GM18511 (cell line): ENCODE results near the gene MSTN.
"Not testable (repeated sequence)": the region's sequence is repeated elsewhere in the genome, so short reads cannot be mapped to it uniquely, and the experiment has no call there.

Experiments used
- ATAC-seq: cut with Tn5 transposase; IDR thresholded peaks from one replicate; pipeline ENCODE4 v1.9.1; 2021; ENCODE audit warnings: mild to moderate bottlenecking, moderate library complexity; ENCODE audit not compliant: unreplicated experiment

MSTN gene

DNA sequence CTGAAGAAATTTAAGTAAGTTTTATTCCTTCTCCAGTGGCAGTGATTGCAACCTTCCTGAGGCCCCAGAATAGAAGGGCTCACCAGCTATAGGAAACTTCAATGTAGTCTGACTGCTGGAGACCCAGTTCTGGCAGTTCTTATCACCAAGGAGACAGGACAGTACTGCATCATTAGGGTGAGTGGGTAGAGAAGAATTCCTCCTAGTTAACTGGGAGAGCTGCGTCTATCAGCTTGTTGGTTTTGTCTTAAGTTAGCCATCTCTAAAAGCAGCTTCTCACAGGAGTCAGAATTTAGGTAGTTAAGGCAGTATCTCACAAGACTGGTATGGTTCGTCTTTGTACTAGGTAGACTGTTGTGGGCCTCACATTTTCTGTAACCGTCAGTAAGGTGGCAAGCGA, 3.3 kb upstream of the MSTN start:
- ATAC-seq, result no peak

DNA sequence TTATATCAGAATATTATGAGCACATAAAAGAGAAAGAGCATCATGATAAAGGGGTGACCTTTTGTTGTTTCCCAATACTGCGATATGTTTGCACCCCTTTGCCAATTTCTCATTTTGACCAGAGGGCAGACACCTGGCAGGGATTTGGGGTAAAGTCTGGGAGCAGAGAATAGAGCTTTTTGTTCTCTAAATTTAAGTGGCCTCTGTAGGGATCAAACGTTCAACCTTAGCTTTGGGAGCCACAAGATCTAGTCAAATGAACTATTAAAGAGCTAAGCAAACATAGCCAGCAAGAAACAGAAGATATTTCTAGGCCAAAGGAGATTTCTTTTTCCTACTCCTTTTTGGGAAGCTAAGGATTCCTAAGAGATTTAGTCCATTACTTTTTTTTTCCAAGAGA, 1.1 kb upstream of the MSTN start:
- ATAC-seq, result no peak

DNA sequence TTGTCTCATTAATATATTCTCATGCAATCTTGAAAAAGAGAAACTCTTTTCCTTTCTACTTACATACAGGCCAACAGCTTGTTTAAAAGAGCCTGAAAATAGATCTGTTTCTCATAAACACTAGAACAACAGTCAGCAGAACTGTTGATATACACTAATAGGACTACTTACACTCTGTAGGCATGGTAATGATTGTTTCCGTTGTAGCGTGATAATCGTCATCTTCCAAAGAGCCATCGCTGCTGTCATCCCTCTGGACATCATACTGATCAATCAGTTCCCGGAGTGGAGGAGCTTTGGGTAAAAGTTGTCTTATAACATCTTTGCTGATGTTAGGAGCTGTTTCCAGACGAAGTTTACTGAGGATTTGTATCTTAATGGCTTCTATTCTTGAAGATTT, 476 bp downstream of the MSTN start:
- no peak for ATAC-seq

DNA sequence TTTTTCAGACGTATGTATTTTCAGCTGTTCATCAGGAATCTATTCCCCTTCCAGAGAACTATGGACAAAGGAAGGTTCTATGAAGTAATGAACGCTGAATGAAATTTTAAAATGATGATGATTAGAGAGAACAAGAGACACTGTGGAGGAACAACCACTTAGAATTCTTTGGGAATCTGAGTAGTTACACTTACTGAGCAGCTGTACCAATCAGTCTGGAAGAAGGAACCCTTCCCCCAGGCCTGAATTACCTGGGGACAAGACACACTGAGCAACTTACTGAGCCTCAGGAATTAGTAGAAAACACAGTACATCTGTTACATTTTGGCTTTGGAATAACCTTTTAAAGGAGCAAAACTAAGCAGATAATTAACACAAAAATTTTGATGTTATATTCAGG, 1.9 kb downstream of the MSTN start:
- no peak for ATAC-seq

DNA sequence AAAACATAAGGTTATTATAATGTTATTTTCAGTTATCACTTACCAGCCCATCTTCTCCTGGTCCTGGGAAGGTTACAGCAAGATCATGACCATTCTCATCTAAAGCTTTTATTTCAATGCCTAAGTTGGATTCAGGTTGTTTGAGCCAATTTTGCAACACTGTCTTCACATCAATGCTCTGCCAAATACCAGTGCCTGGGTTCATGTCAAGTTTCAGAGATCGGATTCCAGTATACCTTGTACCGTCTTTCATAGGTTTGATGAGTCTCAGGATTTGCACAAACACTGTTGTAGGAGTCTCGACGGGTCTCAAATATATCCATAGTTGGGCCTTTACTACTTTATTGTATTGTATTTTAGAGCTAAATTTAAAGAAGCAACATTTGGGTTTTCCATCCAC, 2.5 kb downstream of the MSTN start:
- ATAC-seq, result no peak

DNA sequence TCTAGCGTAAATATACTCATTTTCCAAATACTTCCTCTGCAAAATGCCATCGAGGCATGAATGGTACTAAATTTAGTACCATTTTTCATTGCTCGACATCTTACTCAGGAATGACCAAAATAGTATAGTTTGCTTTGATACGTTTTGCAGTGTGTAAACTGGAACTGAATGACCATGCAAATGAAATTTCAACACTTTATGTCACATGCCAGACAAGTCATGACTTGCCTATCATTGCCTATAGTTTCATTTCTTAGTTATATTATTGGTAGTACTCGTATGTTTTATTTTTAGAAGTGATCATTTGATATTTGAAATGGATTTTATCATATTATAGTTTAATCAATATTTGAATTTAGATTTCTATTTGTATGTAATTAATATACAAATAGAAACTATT, 9.1 kb downstream of the MSTN start:
- ATAC-seq, result no peak

DNA sequence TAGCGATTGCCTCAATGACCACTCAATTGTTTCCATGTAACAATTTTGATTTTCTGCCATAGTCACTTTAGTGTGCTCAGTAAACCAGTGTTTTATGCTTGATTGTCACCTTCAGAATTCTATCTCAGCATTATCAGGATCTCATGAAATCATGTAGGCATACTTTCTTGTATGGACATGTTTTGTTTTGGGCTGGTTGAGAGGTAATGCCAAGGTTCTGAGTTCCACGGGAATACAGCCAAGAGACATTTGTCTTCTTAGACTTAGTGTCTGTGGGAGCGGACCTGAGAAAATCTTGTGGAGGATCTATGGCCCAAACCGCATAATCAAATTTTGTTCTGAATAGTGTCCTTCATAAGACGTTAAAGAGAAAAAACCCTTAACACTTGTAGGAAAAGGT, 10.2 kb downstream of the MSTN start:
- no peak for ATAC-seq

DNA sequence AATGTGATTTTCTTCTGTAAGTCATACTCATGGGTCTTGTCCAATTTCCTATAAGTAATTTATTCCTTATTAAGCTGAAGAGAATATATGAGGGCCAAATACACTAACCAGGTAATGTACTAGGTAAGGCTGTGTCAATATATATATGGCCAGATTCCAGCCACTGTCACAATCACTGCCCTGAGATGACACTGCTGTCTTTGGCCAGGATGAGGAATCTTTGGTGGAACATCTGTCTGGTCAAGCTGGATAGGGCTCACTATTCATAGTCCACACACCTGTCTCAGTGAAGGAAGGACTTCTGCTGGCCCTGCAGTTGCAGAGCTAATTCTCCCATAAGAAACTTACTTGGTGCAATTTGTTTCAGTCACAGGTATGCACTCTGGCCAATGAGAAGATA, 11.3 kb downstream of the MSTN start:
- ATAC-seq, result no peak

DNA sequence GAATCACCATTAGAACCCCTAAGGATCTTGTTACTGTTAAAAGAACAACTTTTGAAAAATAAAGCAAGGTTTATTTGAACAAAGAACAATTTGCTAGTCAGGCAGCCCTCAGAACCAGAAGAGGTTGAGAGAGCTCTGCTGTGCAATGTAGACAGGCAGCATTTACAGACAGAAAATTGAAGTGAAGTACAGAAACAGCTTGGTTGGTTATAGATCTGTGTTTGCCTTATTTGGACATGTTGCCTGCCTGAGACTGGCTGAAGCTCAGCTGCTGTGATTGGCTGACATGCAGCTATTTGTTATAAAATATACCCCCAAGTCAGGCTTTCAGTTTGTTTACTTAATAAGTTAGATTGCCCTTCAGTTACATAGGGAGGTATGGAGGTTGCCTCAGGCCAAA, 12.5 kb downstream of the MSTN start:
- no peak for ATAC-seq

DNA sequence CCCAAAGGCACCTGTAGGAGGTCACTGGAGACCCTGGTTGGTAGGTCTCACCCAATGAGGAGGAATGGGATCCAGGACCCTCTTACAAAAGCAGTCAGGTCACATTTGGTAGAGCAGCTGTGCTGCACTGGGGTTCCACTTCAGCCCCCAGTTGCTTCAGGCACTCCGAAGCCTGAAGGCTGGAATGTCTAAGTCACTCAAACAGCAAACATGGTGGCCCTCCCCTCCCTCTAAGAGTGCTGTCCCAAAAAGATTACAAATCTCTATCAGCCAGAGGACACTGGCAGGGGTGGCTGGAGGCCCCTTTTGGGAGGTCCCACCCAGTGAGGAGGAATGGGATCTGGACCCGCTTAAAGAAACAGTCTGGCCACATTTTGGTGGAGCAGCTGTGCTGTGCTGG, 17.7 kb downstream of the MSTN start:
- no peak for ATAC-seq

DNA sequence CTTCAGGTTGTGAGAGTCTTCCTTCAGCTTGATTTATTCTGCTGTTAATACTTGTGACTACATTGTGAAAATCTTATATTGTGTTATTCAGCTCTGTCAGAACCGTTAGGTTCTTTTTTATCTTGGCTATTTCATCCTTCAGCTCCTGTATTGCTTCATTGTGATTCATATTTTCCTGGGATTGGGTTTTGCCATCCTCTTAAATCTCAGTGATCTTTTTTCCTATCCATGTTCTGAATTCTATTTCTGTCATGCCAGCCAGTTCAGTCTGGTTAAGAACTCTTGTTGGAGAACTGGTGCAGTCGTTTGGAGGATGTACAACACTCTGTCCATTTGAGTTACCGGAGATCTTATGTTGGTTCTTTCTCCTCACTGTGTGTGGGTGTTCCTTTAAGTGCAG, 19.1 kb downstream of the MSTN start:
- no peak for ATAC-seq

DNA sequence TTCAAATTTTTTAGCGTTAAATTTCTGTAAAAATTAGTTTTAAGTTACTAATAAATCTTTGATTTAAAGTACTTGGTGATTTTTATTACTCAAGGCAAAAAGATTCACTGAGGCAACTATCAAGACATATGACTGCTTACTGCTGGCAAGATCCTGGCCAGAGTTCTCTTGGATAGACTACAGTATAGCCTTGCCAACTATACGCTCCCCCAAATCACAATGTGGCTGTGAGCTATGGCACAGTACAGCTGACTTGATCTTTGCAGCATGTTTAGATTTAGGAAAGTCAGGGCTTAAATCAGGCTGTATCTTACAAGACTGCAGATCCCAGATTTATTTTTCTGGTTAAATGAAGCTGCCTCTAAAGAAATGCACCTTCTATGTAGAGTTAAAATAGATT, 26.5 kb downstream of the MSTN start:
- no peak for ATAC-seq

DNA sequence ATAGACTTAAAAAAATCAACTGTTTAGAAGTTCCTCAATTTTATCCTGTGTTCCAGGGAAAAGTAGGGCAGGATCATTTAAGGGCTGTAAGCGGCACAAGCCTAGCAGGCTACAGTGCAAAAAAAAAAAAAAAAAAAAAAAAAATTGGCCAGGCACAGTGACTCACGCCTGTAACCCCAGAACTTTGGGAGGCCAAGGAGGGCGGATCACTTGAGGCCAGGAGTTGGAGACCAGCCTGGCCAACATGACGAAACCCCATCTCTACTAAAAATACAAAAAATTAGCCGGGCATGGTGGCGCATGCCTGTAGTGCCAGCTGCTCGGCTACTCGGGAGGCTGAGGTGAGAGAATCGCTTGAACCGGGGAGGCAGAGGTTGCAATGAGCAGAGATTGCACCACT, 28.1 kb downstream of the MSTN start:
- ATAC-seq, result not testable (repeated sequence)

DNA sequence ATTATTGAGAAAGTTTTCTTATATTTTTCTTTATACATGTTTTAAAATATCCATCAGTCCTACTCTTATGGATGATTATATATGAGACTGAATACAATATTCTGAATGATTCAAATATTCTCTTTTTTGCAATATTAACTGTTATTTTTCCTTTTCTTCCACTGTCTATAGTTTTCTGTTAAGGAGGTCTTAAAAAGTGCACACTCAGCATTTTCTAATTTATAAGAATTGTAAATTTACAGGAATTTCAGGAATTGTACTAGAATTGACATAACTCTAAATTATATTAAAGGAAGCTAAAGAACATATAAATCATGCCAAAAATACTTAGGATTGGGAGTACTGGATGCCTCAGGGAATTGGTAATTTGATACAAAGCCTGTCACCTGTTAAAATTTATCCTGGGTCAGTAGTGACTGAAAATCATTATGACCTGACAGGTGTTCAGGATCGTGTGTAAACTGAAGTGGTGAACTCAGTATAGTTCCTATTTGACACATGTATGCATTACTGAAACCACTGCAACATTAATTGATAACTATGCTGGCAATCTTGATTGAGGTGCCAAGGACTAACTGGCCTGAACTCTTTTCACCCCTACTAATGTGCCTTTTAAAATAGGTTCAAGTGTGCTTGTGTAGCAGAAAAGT, 30.4 kb downstream of the MSTN start:
- ATAC-seq, result peak; percentile 68

DNA sequence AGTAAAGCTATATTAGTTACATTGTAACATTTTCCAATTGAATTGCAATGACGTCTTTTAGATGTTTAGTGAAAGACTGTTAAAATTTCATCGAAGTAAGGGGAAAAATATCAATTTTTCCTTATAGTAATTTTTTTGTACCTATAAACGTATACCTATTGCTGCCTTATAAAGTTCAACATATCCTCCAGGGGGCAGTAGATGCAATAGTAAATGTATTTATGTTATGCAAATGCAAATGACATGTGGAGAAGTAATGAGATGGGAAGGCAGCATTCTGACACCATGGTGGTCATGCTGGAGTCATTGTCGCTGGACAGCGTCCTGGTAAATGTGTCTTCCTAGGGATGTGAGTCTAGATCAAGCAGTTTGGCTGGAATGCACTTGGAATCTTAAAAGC, 38.7 kb downstream of the MSTN start:
- peak; percentile 74 for ATAC-seq

DNA sequence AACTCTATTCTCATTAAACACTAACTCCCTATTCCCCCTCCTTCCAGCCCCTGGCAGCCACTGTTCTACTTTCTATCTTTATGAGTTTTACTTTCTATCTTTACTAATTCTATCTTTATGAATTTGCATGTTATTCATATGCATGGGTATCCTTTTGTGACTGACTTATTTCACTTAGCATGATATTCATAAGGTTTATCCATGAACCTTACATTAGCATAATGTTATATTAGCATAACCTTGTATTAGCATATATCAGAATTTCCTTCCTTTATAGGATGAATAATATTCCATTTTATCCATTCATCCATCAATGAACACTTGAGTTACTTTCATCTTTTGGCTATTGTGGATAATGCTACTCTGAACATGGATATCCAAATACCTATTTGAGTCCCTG, 41.8 kb downstream of the MSTN start:
- ATAC-seq, result no peak

DNA sequence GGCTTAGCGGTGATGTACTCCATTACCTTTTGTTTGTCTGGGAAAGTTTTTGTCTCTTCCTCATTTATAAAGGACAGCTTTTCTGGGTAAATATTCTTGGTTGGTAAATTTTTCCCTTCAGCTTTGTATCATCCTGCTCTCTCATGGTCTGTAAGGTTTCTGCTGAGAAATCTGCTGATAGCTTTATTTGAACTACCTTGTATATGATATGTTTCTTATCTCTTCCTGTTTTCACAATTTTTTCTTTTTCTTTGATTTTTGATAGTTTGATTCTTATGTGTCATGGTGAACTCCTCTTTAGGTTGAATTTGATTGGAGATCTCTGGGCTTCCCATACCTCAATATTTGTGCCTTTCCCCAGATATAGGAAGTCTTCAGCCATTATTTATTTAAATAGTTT, 44.7 kb downstream of the MSTN start:
- ATAC-seq, result no peak

DNA sequence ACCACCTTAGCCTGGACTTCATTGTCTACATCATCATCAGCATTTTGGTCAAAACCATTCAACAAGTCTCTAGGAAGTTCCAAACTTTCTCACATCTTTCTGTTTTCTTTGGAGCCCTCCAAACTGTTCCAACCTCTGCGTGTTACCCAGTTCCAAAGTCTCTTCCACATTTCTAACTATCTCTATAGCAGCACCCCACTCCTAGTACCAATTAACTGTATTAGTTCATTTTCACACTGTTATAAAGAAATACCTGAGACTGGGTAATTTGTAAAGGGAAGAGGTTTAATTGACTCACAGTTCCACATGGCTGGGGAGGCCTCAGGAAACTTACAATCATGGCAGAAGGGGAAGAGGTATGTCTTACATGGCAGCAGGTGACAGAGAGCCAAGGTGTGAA, 46.6 kb downstream of the MSTN start:
- ATAC-seq, result not testable (repeated sequence)
